ENCODE measurements around the gene DPH3. TPM values are rescaled to one million over a fixed set of nuclear protein-coding genes. Genes with fewer than 3 reads are reported as not detected.

DPH3 gene
- total RNA-seq, 1 donor from 2014 or later = 30.5 TPM

GRCh38 chr3:16266714-16267113 lies 2.0 kb upstream of the DPH3 start:
- H3K27me3 Mint-ChIP-seq (ENCODE audit: unreplicated experiment) = peaks cover 2% of the 10 kb centered on the region
- H3K27ac Mint-ChIP-seq (ENCODE audit: unreplicated experiment) = no peak overlapping the region
- H3K4me1 Mint-ChIP-seq (ENCODE audit: low read depth, unreplicated experiment) = peaks cover 13% of the 10 kb centered on the region
- no peaks in the 10 kb centered on the region for H3K36me3 Mint-ChIP-seq (ENCODE audit: unreplicated experiment)
- H3K4me3 Mint-ChIP-seq (ENCODE audit: unreplicated experiment) = no peak overlapping the region
- no peaks in the 10 kb centered on the region for H3K9me3 Mint-ChIP-seq (ENCODE audit: unreplicated experiment)
- TF ChIP-seq CTCF (IDR thresholded peaks at IDR 0.05; ENCODE audit: partially characterized antibody, unreplicated experiment) = no peak
- no peak for DNase-seq

GRCh38 chr3:16265455-16265786 lies 678 bp upstream of the DPH3 start:
- Mint-ChIP-seq H3K27ac (ENCODE audit: unreplicated experiment) (peak overlapping the region; percentile 83), H3K4me3 (ENCODE audit: unreplicated experiment) (peak overlapping the region; percentile 100), H3K27me3 (ENCODE audit: unreplicated experiment) (peaks cover 2% of the 10 kb centered on the region), H3K36me3 (ENCODE audit: unreplicated experiment) (no peaks in the 10 kb centered on the region), H3K9me3 (ENCODE audit: unreplicated experiment) (no peaks in the 10 kb centered on the region), H3K4me1 (ENCODE audit: low read depth, unreplicated experiment) (peaks cover 13% of the 10 kb centered on the region)
- no peak for TF ChIP-seq CTCF (IDR thresholded peaks at IDR 0.05; ENCODE audit: partially characterized antibody, unreplicated experiment)
- no peak for DNase-seq

- peak overlapping the region; percentile 85 for H3K27ac Mint-ChIP-seq (ENCODE audit: unreplicated experiment)
- peaks cover 13% of the 10 kb centered on the region for H3K4me1 Mint-ChIP-seq (ENCODE audit: low read depth, unreplicated experiment)
- H3K36me3 Mint-ChIP-seq (ENCODE audit: unreplicated experiment) = no peaks in the 10 kb centered on the region
- no peak for TF ChIP-seq CTCF (IDR thresholded peaks at IDR 0.05; ENCODE audit: partially characterized antibody, unreplicated experiment)
- H3K27me3 Mint-ChIP-seq (ENCODE audit: unreplicated experiment) = peaks cover 2% of the 10 kb centered on the region
- H3K4me3 Mint-ChIP-seq (ENCODE audit: unreplicated experiment) = peak overlapping the region; percentile 100
- H3K9me3 Mint-ChIP-seq (ENCODE audit: unreplicated experiment) = no peaks in the 10 kb centered on the region
- no peak for DNase-seq
Measured at GRCh38 chr3:16264174-16264707, 502 bp downstream of the DPH3 start.

- H3K27ac Mint-ChIP-seq (ENCODE audit: unreplicated experiment) = no peak overlapping the region
- H3K36me3 Mint-ChIP-seq (ENCODE audit: unreplicated experiment) = no peaks in the 10 kb centered on the region
- no peak for DNase-seq
- H3K27me3 Mint-ChIP-seq (ENCODE audit: unreplicated experiment) = peaks cover 2% of the 10 kb centered on the region
- H3K4me1 Mint-ChIP-seq (ENCODE audit: low read depth, unreplicated experiment) = peaks cover 10% of the 10 kb centered on the region
- H3K9me3 Mint-ChIP-seq (ENCODE audit: unreplicated experiment) = no peaks in the 10 kb centered on the region
- no peak for TF ChIP-seq CTCF (IDR thresholded peaks at IDR 0.05; ENCODE audit: partially characterized antibody, unreplicated experiment)
- H3K4me3 Mint-ChIP-seq (ENCODE audit: unreplicated experiment) = no peak overlapping the region
Measured at GRCh38 chr3:16262174-16262573, 2.6 kb downstream of the DPH3 start.

GRCh38 chr3:16260046-16260445 lies 4.7 kb downstream of the DPH3 start:
- Mint-ChIP-seq H3K9me3 (ENCODE audit: unreplicated experiment) (no peaks in the 10 kb centered on the region), H3K27me3 (ENCODE audit: unreplicated experiment) (peaks cover 2% of the 10 kb centered on the region), H3K4me1 (ENCODE audit: low read depth, unreplicated experiment) (peaks cover 4% of the 10 kb centered on the region), H3K4me3 (ENCODE audit: unreplicated experiment) (no peak overlapping the region), H3K27ac (ENCODE audit: unreplicated experiment) (no peak overlapping the region), H3K36me3 (ENCODE audit: unreplicated experiment) (no peaks in the 10 kb centered on the region)
- DNase-seq = no peak
- TF ChIP-seq CTCF (IDR thresholded peaks at IDR 0.05; ENCODE audit: partially characterized antibody, unreplicated experiment) = no peak
